GM19351 (cell line): ENCODE data around the gene TARS2.

Experiments used
- ATAC-seq: cut with Tn5 transposase; IDR thresholded peaks from one replicate; pipeline ENCODE4 v1.9.1; 2021; ENCODE audit warnings: mild to moderate bottlenecking, moderate library complexity; ENCODE audit not compliant: unreplicated experiment

Gene TARS2

GRCh38 chr1:150507912-150508864, 21.0 kb downstream of the TARS2 start, which contains the start of gene ECM1:
Gene ECM1, plus strand, starts transcription at chr1:150508109. Its CDS starts 101 bp downstream, at chr1:150508210.
- ATAC-seq: no peak

DNA sequence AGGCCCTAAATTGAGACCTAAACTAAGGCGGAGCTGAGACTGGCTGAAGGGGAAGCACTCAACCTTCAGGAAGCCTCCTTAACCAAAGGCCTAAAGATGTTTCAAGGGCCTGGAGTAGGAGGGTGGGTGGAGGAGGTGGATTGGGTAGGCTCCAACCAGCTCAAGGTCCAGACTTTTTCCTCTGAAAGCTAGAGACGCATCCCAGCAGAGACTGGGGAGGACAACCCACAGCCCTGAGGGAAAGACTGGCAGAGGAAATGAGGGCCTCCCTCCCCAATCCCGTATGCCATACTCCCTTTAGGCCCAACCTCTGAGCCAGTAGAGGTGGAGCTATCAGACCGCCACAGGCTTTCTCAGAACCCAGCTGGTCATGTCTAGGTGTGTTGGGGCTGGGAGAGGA, 21.8 kb downstream of the TARS2 start:
- no peak for ATAC-seq

GRCh38 chr1:150511551-150511950, 24.3 kb downstream of the TARS2 start:
- no peak for ATAC-seq

GRCh38 chr1:150511985-150512660, 24.9 kb downstream of the TARS2 start:
- no peak for ATAC-seq

GRCh38 chr1:150512846-150513245, 25.6 kb downstream of the TARS2 start:
- ATAC-seq: no peak

- ATAC-seq: no peak
Observed at GRCh38 chr1:150513351-150513791, 26.2 kb downstream of the TARS2 start.

DNA sequence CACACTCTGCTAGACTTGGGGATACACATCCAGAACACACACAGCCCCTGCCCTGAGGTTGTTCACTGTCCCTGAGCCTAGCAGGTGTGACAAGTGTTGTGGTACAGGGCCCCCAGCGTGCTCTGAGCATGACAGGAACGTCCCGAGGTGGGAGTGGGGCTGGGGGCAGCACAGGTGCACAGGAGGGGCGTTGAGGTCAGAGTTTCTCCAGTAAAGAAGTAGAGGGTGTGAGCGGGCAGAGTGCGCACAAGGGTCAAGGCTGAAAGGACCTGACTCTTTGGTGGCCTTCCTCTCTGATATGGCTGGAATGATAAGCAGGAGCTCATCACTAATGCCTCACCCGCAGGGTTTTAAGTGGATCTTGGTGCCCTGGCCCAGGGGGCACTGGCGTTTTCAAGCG, 27.0 kb downstream of the TARS2 start:
- ATAC-seq: no peak

DNA sequence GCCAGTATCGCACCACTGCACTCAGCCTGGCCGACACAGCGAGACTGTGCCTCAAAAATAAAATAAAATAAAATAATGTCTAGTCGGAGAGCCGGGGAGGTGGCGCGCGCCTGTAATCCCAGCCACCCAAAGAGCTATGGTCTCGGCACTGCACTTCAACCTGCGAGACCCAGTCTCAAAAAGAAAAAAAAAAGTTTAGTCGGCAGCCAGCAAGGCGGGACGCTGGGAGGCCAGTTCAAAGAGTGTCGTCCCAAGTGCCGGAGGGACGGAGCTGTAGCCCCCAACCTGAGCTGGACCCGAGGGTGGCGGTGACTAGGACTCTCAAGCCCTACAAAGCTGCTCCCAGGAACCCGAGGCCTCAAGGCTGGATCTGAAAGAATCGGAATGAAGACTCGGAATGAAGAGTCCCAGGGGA, 27.7 kb downstream of the TARS2 start:
- ATAC-seq: peak; percentile 5

- ATAC-seq: peak; percentile 97
Observed at GRCh38 chr1:150515328-150516049, 28.3 kb downstream of the TARS2 start, which contains the start of gene FALEC. Gene FALEC, plus strand, starts transcription at chr1:150515752.

DNA sequence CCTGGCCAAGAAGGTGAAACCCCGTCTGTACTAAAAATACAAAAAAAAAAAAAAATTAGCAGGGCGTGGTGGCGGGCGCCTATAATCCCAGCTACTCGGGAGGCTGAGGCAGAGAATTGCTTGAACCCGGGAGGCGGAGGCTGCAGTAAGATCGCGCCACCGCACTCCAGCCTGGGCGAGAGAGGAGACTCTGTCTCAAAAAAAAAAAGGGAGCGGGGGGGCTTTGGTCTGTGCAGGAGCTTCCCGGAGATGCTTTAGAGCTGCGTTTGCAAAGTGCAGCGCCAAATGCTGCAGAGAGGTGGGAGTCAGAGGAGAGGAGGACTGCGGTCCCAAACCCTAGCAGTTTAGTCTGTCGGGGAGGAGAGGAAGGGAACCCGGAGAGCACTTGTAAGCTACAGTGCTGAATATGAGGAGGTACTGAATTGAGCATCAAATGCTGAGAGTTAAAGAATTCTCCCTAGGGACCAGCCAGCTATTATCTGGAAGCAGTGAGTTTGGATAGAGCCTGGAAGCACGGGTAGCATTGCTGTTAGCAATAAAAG, 28.9 kb downstream of the TARS2 start:
- ATAC-seq: no peak

GRCh38 chr1:150516616-150517015, 29.4 kb downstream of the TARS2 start:
- no peak for ATAC-seq

- ATAC-seq: no peak
Observed at GRCh38 chr1:150521196-150521968, 34.2 kb downstream of the TARS2 start.

DNA sequence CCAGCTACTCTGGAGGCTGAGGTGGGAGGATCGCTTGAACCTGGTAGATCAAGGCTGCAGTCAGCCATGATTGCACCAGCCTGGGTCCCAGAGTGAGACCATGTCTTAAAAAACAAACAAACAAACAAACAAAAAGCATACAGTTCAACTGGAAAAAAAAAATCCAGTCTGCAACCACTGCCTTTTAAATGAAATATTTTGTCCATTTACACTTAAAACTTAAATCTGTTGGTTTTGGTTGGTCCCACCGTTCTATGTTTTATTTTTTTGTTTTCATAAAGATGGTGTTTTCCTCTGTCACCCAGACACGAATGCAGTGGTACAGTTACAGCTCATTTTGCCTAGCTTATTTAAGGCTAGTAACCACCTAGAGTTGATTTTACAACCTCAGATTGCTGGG, 38.1 kb downstream of the TARS2 start:
- ATAC-seq: no peak

DNA sequence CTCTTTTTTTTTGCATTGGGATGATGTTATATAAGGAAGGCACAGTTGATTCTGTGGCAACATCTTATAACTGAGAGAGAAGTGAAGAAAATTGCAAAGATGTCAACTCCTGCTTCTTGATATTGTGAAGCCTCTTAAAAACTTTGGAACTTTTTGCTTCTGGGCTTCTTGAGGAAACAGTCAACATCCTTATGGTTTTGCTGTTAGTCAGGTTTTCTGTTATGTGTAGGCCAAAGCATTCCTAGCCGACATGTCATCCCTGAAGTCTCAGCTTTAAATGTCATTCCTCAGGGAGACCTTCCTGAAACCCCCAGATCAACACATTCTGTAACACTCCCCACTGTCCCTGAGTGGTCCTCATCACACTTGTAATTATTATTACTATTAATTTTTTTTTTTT, 41.0 kb downstream of the TARS2 start:
- ATAC-seq: no peak

- ATAC-seq: no peak
Observed at GRCh38 chr1:150529017-150529416, 41.8 kb downstream of the TARS2 start.

DNA sequence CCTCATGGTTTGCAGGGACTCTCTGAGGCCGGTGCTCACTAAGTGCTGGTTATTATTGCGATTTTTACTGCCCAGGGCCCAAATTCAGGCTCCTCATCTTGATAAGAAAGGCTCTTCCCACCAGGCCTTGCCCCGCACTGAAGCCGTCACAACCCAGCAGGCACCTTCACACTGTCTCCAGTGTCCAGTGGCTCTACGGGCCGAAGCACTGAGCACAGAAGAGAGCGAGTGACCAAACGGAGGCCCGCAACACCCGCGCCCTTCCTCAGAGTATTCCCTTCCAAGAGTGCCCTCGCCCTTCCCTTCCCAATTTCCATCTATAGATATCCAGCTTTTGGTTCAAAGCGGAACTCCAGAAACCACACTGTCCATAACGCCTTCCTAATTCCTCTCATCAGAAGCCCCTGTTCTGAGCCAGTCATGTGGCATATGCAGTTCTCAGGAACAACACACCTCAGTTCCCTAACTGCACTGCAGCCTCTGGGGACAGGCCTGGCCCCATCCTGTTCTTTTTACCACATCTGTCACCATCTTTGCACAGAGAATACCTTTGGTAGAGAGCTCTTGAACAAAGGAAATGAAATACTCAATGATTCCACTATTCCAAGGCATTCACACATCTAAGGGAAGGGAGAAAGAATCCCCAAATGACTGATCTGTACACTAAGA, 43.4 kb downstream of the TARS2 start:
- no peak for ATAC-seq

DNA sequence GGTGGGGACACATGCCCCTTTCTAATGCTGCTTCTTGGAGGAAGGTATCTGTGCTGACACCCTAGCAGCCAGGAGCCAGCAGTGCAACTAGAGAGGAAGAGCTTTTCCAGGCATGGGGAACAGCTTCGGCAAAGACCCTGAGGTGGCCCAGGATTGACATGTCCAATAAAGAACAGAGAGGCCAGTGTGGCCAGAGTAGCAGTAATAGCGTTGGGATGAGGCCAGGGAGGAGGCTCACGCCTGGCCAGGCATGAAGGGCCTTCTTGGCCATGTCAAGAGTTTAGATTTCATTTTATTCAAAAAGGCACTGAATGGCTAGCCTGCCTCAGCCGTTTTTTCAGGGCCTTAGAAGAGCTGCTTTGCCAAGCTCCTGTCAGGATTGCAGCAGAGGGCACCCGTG, 45.6 kb downstream of the TARS2 start:
- ATAC-seq: no peak

DNA sequence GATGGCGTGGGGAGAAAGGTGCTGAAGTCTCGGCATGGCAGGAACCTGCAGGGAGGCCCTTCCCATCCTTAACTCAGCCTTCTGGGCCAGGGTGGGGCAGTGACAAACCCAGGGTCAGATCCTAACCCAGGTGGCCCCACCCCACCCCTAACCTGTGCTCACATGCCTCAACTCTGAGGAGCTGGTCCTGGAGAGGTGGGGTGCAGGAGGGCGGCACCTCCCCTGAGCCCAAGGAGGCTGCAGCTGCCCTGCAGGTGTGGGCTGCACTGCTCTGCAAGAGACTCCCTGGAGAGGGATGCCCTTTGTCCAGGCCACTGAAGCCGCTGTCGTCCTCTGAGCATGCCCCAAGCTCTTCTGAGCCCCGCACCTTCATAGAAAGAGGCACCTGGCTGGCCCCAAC, 46.8 kb downstream of the TARS2 start:
- no peak for ATAC-seq

- ATAC-seq: no peak
Observed at GRCh38 chr1:150535511-150536287, 48.5 kb downstream of the TARS2 start.
